PC-9 (cell line): ENCODE measurements around the gene CRTC3.

Experiments used
- EZH2 ChIP-seq: fragments of 200-600 bp; sonication (generic); IDR thresholded peaks from 2 replicates; pipeline ENCODE4 v1.8.0; 2017; ENCODE audit warnings: antibody characterized with exemption, low read depth
- TF ChIP-seq, protein P1 (sequence below): fragments of 200-600 bp; sonication (generic); conservative IDR thresholded peaks from 2 replicates; pipeline ENCODE4 v1.6.1; 2017; ENCODE audit warnings: mixed run types, antibody characterized with exemption, mild to moderate bottlenecking, moderate library complexity

DNA sequence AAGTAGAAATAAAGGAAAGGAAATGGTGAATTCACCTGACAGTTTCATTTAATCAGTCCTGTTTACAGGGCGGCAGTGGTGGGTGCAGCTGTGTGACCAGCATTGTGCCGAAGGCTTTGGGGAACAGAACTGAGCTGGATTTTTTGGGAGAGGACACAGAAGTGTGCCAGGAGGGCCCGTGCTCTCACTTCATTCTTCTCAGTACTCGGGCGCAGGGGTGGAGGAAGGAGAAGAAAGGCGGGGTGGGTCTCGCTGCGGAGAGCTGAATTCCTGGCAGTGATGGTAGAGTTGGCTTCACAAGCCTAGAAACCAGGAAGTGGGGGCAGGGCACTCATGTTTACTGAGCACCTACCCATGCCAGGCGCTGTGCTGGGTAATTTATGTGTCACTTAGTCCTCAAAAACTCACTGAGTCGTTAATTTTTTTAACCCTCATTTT, 64.6 kb downstream of the CRTC3 start:
- TF ChIP-seq EZH2: no peak
- TF ChIP-seq, protein P1, sequence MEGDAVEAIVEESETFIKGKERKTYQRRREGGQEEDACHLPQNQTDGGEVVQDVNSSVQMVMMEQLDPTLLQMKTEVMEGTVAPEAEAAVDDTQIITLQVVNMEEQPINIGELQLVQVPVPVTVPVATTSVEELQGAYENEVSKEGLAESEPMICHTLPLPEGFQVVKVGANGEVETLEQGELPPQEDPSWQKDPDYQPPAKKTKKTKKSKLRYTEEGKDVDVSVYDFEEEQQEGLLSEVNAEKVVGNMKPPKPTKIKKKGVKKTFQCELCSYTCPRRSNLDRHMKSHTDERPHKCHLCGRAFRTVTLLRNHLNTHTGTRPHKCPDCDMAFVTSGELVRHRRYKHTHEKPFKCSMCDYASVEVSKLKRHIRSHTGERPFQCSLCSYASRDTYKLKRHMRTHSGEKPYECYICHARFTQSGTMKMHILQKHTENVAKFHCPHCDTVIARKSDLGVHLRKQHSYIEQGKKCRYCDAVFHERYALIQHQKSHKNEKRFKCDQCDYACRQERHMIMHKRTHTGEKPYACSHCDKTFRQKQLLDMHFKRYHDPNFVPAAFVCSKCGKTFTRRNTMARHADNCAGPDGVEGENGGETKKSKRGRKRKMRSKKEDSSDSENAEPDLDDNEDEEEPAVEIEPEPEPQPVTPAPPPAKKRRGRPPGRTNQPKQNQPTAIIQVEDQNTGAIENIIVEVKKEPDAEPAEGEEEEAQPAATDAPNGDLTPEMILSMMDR: no peak
